ENCODE data around the gene SKA2. TPM values are rescaled to one million over a fixed set of nuclear protein-coding genes. Genes with fewer than 3 reads are reported as not detected.

Gene SKA2
- total and polyA plus RNA-seq, 4 donors = 10.5 to 29.6 (median 11.7) TPM

GRCh38 chr17:59121901-59122480 is 33.0 kb downstream of the SKA2 start:
- H3K27me3 ChIP-seq (ENCODE audit: control insufficient read depth in 4 of 4, insufficient read depth in 4 of 4, low read length in 3 of 4) = no peaks in the 10 kb centered on the region
- H3K4me3 ChIP-seq (ENCODE audit: low read depth in 1 of 3, low read length in 3 of 3) = no peak overlapping the region
- DNase-seq (ENCODE audit: low spot score) = no peak
- H3K4me1 ChIP-seq (ENCODE audit: control insufficient read depth in 4 of 4, insufficient read depth in 4 of 4, low read length in 3 of 4) = no peaks in the 10 kb centered on the region
- no peak overlapping the region for H3K27ac ChIP-seq (ENCODE audit: low read depth in 1 of 2, low read length in 2 of 2)
- H3K36me3 ChIP-seq (ENCODE audit: control insufficient read depth in 4 of 4, insufficient read depth in 3 of 4, low read depth in 1 of 4, low read length in 3 of 4) = peaks cover 0 to 2% (median 0%) of the 10 kb centered on the region in 4 donors
- 98% methylated on average over 9 of the region's 9 CpGs for WGBS
- no peaks in the 10 kb centered on the region for H3K9me3 ChIP-seq (ENCODE audit: control insufficient read depth in 4 of 4, low read length in 3 of 4)
- H3K9ac ChIP-seq (ENCODE audit: low read depth in 1 of 2, low read length in 2 of 2) = no peak overlapping the region
- TF ChIP-seq ZBTB33 (IDR thresholded peaks at IDR 0.05) (no peak), NR2F2 (IDR thresholded peaks at IDR 0.05) (no peak)

DNA sequence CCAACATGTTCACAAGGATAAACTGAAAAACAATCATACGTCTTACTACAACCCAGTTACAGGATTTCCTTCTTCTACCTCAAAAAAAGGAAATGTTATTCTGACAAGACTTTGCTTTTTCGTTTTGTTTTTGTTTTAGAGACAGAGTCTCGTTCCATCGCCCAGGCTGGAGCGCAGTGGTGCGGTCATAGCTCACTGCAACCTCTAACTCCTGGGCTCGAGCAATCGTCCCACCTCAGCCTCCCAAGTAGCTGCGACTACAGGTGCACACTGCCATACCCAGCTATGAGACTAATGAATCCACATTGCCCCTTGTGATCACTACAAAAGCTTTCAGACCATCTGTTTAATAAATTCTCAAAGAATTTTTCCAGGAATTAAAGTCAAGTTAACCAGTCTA is 39.5 kb downstream of the SKA2 start:
- H3K36me3 ChIP-seq (ENCODE audit: control insufficient read depth in 4 of 4, insufficient read depth in 3 of 4, low read depth in 1 of 4, low read length in 3 of 4) = peaks cover 0 to 2% (median 0%) of the 10 kb centered on the region in 4 donors
- no peaks in the 10 kb centered on the region for H3K4me1 ChIP-seq (ENCODE audit: control insufficient read depth in 4 of 4, insufficient read depth in 4 of 4, low read length in 3 of 4)
- DNase-seq (ENCODE audit: low spot score) = no peak
- WGBS = 92% methylated on average over 9 of the region's 9 CpGs
- H3K9me3 ChIP-seq (ENCODE audit: control insufficient read depth in 4 of 4, low read length in 3 of 4) = no peaks in the 10 kb centered on the region
- TF ChIP-seq GABPA (IDR thresholded peaks at IDR 0.05 in 1 of 2, conservative IDR thresholded peaks at IDR 0.05 in 1 of 2) (no peak), ZBTB33 (IDR thresholded peaks at IDR 0.05) (no peak), JUND (IDR thresholded peaks at IDR 0.05) (no peak), YY1 (IDR thresholded peaks at IDR 0.05) (no peak), TAF1 (conservative IDR thresholded peaks at IDR 0.05) (no peak), RXRA (IDR thresholded peaks at IDR 0.05) (no peak), SP1 (IDR thresholded peaks at IDR 0.05) (no peak), HNF4A (conservative IDR thresholded peaks at IDR 0.05) (no peak), FOXA2 (IDR thresholded peaks at IDR 0.05) (no peak), RAD21 (IDR thresholded peaks at IDR 0.05) (no peak), EGR1 (IDR thresholded peaks at IDR 0.05; ENCODE audit: low read depth in 2 of 2) (no peak), FOXA1 (IDR thresholded peaks at IDR 0.05) (no peak)
- TF ChIP-seq, protein P1, sequence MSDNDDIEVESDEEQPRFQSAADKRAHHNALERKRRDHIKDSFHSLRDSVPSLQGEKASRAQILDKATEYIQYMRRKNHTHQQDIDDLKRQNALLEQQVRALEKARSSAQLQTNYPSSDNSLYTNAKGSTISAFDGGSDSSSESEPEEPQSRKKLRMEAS (IDR thresholded peaks at IDR 0.05) = no peak
- TF ChIP-seq, protein P2, sequence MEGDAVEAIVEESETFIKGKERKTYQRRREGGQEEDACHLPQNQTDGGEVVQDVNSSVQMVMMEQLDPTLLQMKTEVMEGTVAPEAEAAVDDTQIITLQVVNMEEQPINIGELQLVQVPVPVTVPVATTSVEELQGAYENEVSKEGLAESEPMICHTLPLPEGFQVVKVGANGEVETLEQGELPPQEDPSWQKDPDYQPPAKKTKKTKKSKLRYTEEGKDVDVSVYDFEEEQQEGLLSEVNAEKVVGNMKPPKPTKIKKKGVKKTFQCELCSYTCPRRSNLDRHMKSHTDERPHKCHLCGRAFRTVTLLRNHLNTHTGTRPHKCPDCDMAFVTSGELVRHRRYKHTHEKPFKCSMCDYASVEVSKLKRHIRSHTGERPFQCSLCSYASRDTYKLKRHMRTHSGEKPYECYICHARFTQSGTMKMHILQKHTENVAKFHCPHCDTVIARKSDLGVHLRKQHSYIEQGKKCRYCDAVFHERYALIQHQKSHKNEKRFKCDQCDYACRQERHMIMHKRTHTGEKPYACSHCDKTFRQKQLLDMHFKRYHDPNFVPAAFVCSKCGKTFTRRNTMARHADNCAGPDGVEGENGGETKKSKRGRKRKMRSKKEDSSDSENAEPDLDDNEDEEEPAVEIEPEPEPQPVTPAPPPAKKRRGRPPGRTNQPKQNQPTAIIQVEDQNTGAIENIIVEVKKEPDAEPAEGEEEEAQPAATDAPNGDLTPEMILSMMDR (IDR thresholded peaks at IDR 0.05; ENCODE audit: low read depth, low read length, missing input control) = no peak
- no peak overlapping the region for H3K9ac ChIP-seq (ENCODE audit: low read depth in 1 of 2, low read length in 2 of 2)
- no peak overlapping the region for H3K4me3 ChIP-seq (ENCODE audit: low read depth in 1 of 3, low read length in 3 of 3)
- no peaks in the 10 kb centered on the region for H3K27me3 ChIP-seq (ENCODE audit: control insufficient read depth in 4 of 4, insufficient read depth in 4 of 4, low read length in 3 of 4)
- H3K27ac ChIP-seq (ENCODE audit: low read depth in 1 of 2, low read length in 2 of 2) = no peak overlapping the region

Data from liver (tissue), 9 donors.